ENCODE measurements around the gene COLEC12. TPM values are rescaled to one million over a fixed set of nuclear protein-coding genes. Genes with fewer than 3 reads are reported as not detected.
A peak's percentile ranks its signal among the peaks of the same experiment; 100 is the strongest.

COLEC12 gene
- total RNA-seq, 4 donors from 2014 or later: 2.1 to 6.2 (median 5.2) TPM

DNA sequence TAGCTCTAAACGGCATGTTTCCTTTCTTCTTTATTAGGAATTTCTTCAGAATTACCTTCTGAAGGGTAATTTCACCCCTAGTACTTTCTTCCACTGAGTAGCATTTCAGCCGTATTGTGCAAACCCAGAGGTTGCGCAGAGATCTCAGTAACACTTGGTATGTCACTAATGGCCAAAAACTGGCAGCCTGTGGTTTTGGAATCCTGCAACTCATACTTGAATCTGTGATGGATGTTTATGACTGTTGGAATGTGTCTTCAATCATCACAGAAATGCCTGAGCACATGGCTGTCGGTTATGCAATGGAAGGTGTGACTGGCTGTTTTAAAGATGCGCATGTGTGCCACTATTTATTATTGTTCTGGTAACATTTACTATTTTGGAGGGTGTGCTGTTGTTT lies 100.0 kb downstream of the COLEC12 start:
- H3K9me3 ChIP-seq: no peaks in the 10 kb centered on the region
- no peaks in the 10 kb centered on the region for H3K36me3 ChIP-seq
- H3K27ac ChIP-seq: no peak overlapping the region
- WGBS: 68% methylated on average over 5 of the region's 5 CpGs
- peak in 1 of 2 donors; percentile 79 for DNase-seq (ENCODE audit: low spot score in 2 of 2)
- H3K27me3 ChIP-seq: no peaks in the 10 kb centered on the region
- H3K4me3 ChIP-seq: no peak overlapping the region
- peaks cover 30% of the 10 kb centered on the region for H3K4me1 ChIP-seq
- TF ChIP-seq EP300 (IDR thresholded peaks at IDR 0.05): no peak
- TF ChIP-seq POLR2AphosphoS5 (IDR thresholded peaks at IDR 0.05): peak in 2 of 3 donors; percentile 11 to 65

DNA sequence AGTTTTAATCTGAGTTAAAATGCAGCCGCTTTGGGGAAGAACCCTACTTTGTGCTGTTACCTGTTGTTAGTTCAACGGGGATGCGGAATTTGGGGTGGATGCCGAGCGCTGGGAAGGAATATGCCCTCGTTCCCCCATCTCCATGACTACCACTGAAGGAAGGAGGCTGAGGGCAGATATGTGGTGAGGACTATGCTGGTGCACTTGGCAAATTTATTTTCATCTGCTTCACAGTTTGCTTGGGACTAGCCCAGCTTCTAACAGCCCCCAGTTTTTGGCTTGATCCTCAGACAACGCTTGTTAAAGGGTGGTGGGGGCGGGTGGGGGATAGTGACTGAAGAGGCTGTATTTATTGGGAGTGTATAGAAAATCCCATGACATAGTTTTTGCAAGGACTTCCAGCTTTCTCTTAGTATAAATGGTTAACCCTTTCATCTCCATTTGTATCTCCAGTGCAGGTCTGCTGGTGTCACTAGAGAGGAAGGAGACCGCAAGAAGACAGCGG lies 100.8 kb downstream of the COLEC12 start:
- Histone ChIP-seq H3K4me3 (no peak overlapping the region), H3K4me1 (peaks cover 38% of the 10 kb centered on the region), H3K36me3 (no peaks in the 10 kb centered on the region), H3K27me3 (no peaks in the 10 kb centered on the region), H3K27ac (peak overlapping the region; percentile 29), H3K9me3 (no peaks in the 10 kb centered on the region)
- no peak for DNase-seq (ENCODE audit: low spot score in 2 of 2)
- 36% methylated on average over 10 of the region's 10 CpGs for WGBS
- TF ChIP-seq, protein P1, sequence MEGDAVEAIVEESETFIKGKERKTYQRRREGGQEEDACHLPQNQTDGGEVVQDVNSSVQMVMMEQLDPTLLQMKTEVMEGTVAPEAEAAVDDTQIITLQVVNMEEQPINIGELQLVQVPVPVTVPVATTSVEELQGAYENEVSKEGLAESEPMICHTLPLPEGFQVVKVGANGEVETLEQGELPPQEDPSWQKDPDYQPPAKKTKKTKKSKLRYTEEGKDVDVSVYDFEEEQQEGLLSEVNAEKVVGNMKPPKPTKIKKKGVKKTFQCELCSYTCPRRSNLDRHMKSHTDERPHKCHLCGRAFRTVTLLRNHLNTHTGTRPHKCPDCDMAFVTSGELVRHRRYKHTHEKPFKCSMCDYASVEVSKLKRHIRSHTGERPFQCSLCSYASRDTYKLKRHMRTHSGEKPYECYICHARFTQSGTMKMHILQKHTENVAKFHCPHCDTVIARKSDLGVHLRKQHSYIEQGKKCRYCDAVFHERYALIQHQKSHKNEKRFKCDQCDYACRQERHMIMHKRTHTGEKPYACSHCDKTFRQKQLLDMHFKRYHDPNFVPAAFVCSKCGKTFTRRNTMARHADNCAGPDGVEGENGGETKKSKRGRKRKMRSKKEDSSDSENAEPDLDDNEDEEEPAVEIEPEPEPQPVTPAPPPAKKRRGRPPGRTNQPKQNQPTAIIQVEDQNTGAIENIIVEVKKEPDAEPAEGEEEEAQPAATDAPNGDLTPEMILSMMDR (IDR thresholded peaks at IDR 0.05): no peak
- TF ChIP-seq POLR2A (IDR thresholded peaks at IDR 0.05) (no peak), POLR2AphosphoS5 (IDR thresholded peaks at IDR 0.05) (no peak), EP300 (IDR thresholded peaks at IDR 0.05) (no peak)

GRCh38 chr18:398935-399630 lies 101.4 kb downstream of the COLEC12 start:
- H3K4me3 ChIP-seq: no peak overlapping the region
- no peaks in the 10 kb centered on the region for H3K27me3 ChIP-seq
- no peaks in the 10 kb centered on the region for H3K36me3 ChIP-seq
- DNase-seq (ENCODE audit: low spot score in 2 of 2): no peak
- no peaks in the 10 kb centered on the region for H3K9me3 ChIP-seq
- no peak for TF ChIP-seq POLR2A (IDR thresholded peaks at IDR 0.05)
- TF ChIP-seq, protein P1 (IDR thresholded peaks at IDR 0.05): no peak
- TF ChIP-seq POLR2AphosphoS5 (IDR thresholded peaks at IDR 0.05): no peak
- 42% methylated on average over 8 of the region's 8 CpGs for WGBS
- peaks cover 44% of the 10 kb centered on the region for H3K4me1 ChIP-seq
- peak overlapping the region; percentile 14 for H3K27ac ChIP-seq

- H3K4me1 ChIP-seq: peaks cover 45% of the 10 kb centered on the region
- H3K4me3 ChIP-seq: no peak overlapping the region
- WGBS: 88% methylated on average over 3 of the region's 3 CpGs
- TF ChIP-seq POLR2A (IDR thresholded peaks at IDR 0.05): no peak
- no peak for DNase-seq (ENCODE audit: low spot score in 2 of 2)
- H3K27me3 ChIP-seq: no peaks in the 10 kb centered on the region
- peak overlapping the region; percentile 69 for H3K27ac ChIP-seq
- no peaks in the 10 kb centered on the region for H3K36me3 ChIP-seq
- no peaks in the 10 kb centered on the region for H3K9me3 ChIP-seq
Measured at GRCh38 chr18:396556-396955, 103.9 kb downstream of the COLEC12 start.

- H3K27ac ChIP-seq: peak overlapping the region; percentile 69
- H3K27me3 ChIP-seq: no peaks in the 10 kb centered on the region
- no peaks in the 10 kb centered on the region for H3K36me3 ChIP-seq
- no peaks in the 10 kb centered on the region for H3K9me3 ChIP-seq
- no peak for DNase-seq (ENCODE audit: low spot score in 2 of 2)
- peaks cover 45% of the 10 kb centered on the region for H3K4me1 ChIP-seq
- H3K4me3 ChIP-seq: no peak overlapping the region
- TF ChIP-seq EP300 (IDR thresholded peaks at IDR 0.05) (no peak), POLR2A (IDR thresholded peaks at IDR 0.05) (no peak), POLR2AphosphoS5 (IDR thresholded peaks at IDR 0.05) (no peak)
- TF ChIP-seq, protein P1 (IDR thresholded peaks at IDR 0.05): no peak
- WGBS: 52% methylated on average over 1 of the region's 1 CpG
Measured at GRCh38 chr18:396251-396555, 104.3 kb downstream of the COLEC12 start.

- WGBS: 36% methylated on average over 13 of the region's 13 CpGs
Measured at GRCh38 chr18:395456-396250, 104.8 kb downstream of the COLEC12 start.

More at GRCh38 chr18:395456-396250, 104.8 kb downstream of the COLEC12 start:
- Histone ChIP-seq H3K4me1 (peaks cover 45% of the 10 kb centered on the region), H3K4me3 (no peak overlapping the region), H3K9me3 (no peaks in the 10 kb centered on the region), H3K27ac (peak overlapping the region; percentile 69), H3K36me3 (no peaks in the 10 kb centered on the region), H3K27me3 (no peaks in the 10 kb centered on the region)
- TF ChIP-seq, protein P1 (IDR thresholded peaks at IDR 0.05): no peak
- TF ChIP-seq EP300 (IDR thresholded peaks at IDR 0.05) (no peak), POLR2A (IDR thresholded peaks at IDR 0.05) (no peak), POLR2AphosphoS5 (IDR thresholded peaks at IDR 0.05) (peak; percentile 17 to 37 (median 17))
- peak in 1 of 2 donors; percentile 70 for DNase-seq (ENCODE audit: low spot score in 2 of 2)
